GM12801 (cell line): ENCODE data around the gene ADAT3.

Experiments used
- TF ChIP-seq, protein P1 (sequence below): IDR thresholded peaks from one replicate; pipeline ENCODE4 v1.5.1; 2011; ENCODE audit warnings: control low read depth; ENCODE audit not compliant: insufficient read length; ENCODE audit errors: extremely low read depth

ADAT3 gene

DNA sequence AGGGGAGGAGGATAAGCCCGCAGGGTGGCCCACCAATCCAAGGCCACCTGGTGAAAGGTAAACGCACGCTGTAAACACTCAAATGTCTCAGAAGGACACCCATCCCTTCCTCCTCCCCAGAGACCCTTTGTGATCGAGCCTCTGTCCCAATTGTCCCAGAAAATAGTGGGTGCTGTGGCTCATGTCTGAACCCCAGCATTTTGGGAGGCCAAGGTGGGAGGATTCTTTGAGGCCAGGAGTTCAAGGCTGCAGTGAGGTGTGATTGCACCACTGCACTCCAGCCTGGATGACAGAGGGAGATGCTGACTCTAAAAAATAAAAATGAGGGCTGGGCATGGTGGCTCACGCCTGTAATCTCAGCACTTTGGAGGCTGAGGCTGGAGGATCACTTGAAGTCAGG is 16.8 kb upstream of the ADAT3 start:
- TF ChIP-seq, protein P1, sequence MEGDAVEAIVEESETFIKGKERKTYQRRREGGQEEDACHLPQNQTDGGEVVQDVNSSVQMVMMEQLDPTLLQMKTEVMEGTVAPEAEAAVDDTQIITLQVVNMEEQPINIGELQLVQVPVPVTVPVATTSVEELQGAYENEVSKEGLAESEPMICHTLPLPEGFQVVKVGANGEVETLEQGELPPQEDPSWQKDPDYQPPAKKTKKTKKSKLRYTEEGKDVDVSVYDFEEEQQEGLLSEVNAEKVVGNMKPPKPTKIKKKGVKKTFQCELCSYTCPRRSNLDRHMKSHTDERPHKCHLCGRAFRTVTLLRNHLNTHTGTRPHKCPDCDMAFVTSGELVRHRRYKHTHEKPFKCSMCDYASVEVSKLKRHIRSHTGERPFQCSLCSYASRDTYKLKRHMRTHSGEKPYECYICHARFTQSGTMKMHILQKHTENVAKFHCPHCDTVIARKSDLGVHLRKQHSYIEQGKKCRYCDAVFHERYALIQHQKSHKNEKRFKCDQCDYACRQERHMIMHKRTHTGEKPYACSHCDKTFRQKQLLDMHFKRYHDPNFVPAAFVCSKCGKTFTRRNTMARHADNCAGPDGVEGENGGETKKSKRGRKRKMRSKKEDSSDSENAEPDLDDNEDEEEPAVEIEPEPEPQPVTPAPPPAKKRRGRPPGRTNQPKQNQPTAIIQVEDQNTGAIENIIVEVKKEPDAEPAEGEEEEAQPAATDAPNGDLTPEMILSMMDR: no peak

DNA sequence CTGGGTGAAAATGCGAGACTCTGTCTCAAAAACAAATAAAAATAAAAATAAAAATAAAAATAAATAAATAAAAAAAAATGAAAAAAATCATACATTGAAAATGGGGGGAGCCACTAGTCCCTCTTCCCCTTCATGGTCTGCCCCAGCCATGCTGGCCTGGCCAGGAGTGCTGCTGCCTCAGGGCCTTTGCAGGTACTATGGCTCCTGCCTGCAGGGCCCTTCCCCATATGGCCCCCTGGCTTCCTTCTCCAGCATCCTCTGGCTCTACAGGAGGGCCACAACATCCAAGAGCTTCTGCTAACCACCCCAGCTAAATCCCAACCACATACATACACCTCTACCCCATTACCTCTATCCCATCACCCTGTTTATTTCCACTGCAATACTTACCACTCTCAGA is 15.3 kb upstream of the ADAT3 start:
- TF ChIP-seq, protein P1: no peak

DNA sequence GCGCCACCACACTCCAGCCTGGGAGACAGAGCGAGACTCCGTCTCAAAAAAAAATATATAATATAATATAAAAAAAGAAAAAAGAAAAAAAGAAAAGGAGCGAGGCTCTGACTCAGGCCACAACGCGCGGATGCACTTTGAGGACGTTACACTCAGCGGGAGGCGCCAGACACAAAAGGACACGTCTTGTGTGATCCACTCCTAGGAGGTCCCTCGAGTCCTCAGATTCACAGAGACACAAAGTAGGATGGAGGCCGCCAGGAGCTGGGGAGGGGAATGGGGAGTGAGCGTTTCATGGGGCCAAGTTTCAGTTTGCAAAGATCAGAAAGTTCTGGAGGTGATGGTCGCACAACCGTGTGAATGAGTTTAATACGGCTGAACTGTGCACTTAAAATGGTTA is 11.4 kb upstream of the ADAT3 start:
- TF ChIP-seq, protein P1: no peak

DNA sequence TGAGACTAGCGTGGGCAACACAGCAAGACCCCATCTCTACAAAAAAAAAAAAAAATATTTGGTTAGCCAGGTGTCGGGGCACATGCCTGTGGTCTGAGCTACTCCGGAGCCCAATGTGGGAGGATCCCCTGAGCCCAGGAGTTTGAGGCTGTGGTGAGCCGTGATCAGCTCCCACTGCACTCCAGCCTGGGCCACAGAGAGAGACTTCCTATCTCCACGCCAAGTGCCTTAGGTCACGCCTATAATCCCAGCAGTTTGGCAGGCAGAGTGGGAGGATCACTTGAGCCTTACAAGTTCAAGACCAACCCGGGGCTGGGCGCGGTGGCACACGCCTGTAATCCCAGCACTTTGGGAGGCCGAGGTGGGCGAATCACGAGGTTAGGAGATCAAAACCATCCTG is 8.7 kb upstream of the ADAT3 start:
- TF ChIP-seq, protein P1: no peak

DNA sequence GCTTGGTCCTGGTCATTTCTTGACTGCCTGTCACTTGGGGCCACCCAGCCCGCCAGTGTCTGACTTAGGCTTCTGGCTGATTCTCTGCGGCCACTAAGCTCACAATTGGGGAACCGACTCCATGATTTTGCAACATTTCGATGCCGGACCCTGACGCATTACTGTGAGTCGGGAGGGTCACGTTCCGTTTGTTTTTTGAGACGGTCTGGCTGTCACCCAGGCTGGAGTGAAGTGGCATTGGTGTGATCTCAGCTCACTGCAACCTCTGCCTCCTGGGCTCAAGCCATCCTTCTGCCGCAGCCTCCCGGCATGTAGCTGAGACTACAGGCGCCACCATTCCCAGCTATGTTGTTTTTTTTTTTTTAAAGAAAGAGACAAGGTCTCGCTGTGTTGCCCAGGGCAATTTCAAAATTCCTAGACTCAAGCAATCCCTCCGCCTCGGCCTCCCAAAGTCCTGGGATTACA is 3.2 kb upstream of the ADAT3 start:
- TF ChIP-seq, protein P1: no peak

DNA sequence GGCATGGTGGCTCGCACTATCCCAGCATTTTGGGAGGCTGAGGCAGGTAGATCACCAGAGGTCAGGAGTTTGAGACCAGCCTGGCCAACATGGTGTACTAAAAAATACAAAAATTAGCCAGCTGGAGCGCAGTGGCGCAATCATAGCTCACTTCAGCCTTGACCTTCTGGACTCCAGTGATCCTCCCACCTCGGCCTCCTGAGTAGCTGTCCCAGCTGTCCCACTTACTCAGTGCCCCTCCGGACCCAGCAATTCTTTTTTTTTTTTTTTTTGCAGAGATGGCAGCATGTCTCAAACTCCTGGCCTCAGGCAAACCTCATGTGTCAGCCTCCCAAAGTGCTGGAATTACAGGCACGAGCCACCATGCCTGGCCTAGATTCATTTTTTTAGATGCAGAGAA is 2.3 kb upstream of the ADAT3 start:
- TF ChIP-seq, protein P1: no peak

DNA sequence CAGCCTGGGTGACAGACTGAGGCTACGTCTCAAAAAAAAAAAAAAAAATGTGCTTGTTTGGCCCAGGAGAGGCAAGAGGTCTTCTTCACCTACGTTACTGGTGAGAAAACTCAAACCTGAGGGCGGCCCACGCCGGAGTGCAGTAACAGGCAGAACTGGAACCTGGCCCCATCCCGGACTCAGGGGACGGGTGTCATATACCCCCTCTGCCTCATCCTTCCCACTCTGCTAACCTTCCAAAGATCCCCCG is 414 bp upstream of the ADAT3 start:
- TF ChIP-seq, protein P1: no peak

DNA sequence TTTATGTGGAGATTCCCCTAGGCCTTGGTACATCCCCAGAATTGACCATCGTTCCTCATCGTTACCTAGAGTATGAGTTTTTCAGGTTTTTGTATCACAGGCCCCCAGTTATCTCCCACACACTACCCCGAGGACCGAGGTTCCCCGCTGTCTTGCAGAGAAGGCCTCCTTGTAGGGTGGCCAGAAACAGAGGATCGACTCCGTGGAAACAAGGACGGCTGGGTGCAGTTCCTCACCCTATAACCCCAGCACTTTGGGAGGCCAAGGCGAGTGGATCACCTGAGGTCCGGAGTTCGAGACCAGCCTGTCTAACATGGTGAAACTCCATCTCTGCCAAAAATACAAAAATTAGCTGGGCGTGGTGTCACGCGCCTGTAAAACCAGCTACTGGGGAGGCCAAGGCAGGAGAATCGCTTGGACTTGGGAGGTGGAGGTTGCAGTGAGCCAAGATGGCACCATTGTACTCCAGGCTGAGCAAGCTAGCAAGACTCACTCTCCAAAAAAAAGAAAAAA is 720 bp downstream of the ADAT3 start:
- TF ChIP-seq, protein P1: no peak
